HCT116 (cell line): ENCODE measurements around the gene DOCK1.

ENCODE experiments used
- EZH2 ChIP-seq: fragments of 200-600 bp; sonication (generic); IDR thresholded peaks from 2 replicates; pipeline ENCODE4 v1.6.1; 2017; ENCODE audit warnings: antibody characterized with exemption, mixed run types
- POLR2AphosphoS5 ChIP-seq: IDR thresholded peaks from 2 replicates; pipeline ENCODE4 v1.6.1; 2011; ENCODE audit warnings: mild to moderate bottlenecking, low read depth, low read length, moderate library complexity

DNA sequence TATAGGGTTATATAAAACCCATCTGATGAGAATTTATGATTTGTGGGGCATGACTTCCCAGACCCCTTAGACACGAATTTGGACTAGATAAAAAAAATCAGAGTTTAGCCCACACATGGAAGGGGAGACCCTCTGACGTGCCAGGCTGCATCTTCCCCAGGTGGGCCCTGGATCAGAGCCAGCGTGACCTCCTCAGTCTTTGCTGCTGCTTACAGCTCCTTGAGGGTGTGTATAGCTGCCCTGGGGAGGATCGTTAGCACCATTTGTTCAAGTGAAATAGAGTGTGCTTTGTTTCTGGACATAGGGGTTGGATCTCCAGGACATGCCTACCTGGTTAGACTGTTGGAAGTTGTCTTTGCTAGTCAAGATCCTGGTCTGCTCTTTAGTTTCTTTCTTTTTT is 54.2 kb downstream of the DOCK1 start:
- no peak for TF ChIP-seq POLR2AphosphoS5
- TF ChIP-seq EZH2 = no peak
